Stimulated activated CD4-positive, alpha-beta T cell treated with anti-CD3 and anti-CD28 coated beads, Interleukin-2, amount 100 ng/mL, for 48 hours (primary cell): ENCODE data around the gene ALDH7A1.
A peak's percentile ranks its signal among the peaks of the same experiment; 100 is the strongest.
"Not testable (repeated sequence)": the region's sequence is repeated elsewhere in the genome, so short reads cannot be mapped to it uniquely, and the experiment has no call there.

ENCODE experiments used
- DNase-seq, 2 donors: peaks; one replicate each; pipeline ENCODE4 v3.0.0-alpha.2; 2020

Gene ALDH7A1

GRCh38 chr5:126591549-126591948 lies 3.5 kb downstream of the ALDH7A1 start:
- DNase-seq: no peak

GRCh38 chr5:126589536-126590297 lies 5.3 kb downstream of the ALDH7A1 start:
- no peak for DNase-seq

GRCh38 chr5:126587551-126588390 lies 7.2 kb downstream of the ALDH7A1 start:
- no peak for DNase-seq

GRCh38 chr5:126583761-126584160 lies 11.3 kb downstream of the ALDH7A1 start:
- no peak for DNase-seq

GRCh38 chr5:126579716-126580115 lies 15.3 kb downstream of the ALDH7A1 start:
- no peak for DNase-seq

- DNase-seq: no peak
Measured at GRCh38 chr5:126577415-126577814, 17.6 kb downstream of the ALDH7A1 start.

DNA sequence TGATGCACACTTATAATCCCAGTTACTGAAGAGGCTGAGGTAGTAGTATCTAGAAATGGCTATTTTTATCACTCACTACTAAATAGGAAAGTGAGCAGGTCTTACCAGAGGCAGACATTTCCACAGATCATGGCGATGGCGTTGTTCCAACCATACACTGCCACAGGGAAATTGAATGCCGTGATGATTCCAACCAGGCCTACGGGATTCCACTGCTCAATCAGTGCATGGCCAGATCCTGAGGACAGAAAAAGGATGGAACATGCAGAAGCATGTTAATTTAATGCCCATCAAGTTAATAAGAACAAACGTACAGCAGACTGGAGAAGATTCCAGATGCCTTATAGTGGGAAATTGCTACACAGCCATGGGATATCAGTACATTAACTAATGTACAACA lies 18.0 kb downstream of the ALDH7A1 start:
- no peak for DNase-seq

GRCh38 chr5:126575644-126576043 lies 19.4 kb downstream of the ALDH7A1 start:
- no peak for DNase-seq

GRCh38 chr5:126568206-126568755 lies 26.7 kb downstream of the ALDH7A1 start:
- DNase-seq: no peak

DNA sequence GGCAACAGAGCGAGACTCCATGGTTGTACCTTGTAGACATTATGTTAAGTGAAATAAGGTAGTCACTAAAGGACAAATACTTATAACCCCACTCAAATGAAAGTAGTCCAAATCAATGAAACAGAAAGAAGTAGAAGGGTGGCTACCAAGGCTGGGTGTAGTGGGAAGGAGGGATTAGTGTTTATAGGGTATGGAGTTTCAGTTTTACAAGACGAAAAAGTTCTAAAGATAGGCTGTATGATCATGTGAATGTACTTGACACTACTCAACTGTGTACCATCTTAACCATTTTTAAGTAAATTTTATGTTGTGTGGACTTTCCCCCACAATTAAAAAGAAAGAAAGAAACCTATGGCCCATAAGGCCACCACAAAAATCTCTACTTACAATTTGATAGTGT lies 32.2 kb downstream of the ALDH7A1 start:
- no peak for DNase-seq

DNA sequence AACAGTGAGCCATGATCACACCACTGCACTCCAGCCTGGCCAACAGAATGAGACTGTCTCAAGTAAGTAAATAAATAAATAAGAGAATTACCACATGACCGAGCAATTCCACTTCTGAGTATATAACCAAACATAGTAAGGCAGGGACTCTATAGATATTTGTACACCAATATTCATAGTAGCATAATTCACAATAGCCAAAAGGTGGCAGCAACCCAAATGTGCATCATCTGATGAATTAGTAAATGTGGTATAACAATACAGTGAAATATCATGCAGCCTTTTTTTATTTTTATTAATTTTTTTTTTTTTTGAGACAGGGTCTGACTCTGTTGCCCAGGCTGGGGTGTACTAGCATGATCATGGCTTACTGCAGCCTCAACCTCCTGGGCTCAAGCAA lies 33.1 kb downstream of the ALDH7A1 start:
- no peak for DNase-seq

GRCh38 chr5:126555101-126555500 lies 39.9 kb downstream of the ALDH7A1 start:
- DNase-seq: not testable (repeated sequence)

GRCh38 chr5:126552614-126553013 lies 42.4 kb downstream of the ALDH7A1 start:
- no peak for DNase-seq

GRCh38 chr5:126544087-126544740 lies 50.8 kb downstream of the ALDH7A1 start:
- peak; percentile 13 to 15 for DNase-seq

- DNase-seq: no peak
Measured at GRCh38 chr5:126543660-126544059, 51.4 kb downstream of the ALDH7A1 start.

GRCh38 chr5:126543009-126543408 lies 52.0 kb downstream of the ALDH7A1 start:
- DNase-seq: no peak

DNA sequence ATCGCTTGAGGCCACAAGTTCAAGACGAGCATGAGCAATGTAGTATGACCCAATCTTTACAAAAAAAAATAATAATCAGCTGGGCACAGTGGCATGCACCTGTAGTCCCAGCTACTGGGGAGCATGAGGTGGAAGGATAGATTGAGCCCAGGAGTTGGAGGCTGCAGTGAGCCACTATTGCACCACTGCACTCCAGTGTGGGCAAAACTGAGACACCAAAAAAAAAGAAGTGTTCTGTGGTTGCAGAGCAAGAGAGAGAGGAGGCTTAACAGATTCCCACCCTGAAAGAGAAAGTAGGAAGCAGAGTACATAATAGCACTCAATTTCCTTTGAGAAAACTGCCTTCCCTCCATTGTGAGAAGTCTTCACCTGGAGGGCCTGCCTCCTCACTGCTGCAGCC lies 52.6 kb downstream of the ALDH7A1 start:
- no peak for DNase-seq

DNA sequence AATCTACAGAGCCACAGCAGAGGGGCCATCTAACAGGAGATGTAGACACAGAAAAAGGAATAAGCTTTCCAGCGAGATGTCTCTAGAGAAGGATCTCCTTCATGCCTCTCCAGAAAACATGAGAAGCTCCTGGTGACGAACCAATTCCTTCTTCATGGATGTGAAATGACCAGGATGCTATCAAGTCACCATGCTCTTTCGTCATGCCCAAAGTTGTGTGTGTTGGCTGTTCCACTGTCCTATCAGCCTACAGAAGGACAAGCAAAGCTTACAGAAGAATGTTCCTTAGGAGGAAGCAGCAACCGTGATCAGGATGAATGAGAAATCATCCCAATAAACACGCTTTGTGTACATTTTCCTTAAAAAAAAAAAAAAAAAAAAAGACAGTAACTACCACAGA lies 54.4 kb downstream of the ALDH7A1 start:
- DNase-seq: no peak

GRCh38 chr5:126538579-126538978 lies 56.4 kb downstream of the ALDH7A1 start:
- DNase-seq: no peak

- DNase-seq: no peak
Measured at GRCh38 chr5:126536874-126537273, 58.1 kb downstream of the ALDH7A1 start.

GRCh38 chr5:126535856-126536545 lies 59.0 kb downstream of the ALDH7A1 start:
- DNase-seq: no peak

DNA sequence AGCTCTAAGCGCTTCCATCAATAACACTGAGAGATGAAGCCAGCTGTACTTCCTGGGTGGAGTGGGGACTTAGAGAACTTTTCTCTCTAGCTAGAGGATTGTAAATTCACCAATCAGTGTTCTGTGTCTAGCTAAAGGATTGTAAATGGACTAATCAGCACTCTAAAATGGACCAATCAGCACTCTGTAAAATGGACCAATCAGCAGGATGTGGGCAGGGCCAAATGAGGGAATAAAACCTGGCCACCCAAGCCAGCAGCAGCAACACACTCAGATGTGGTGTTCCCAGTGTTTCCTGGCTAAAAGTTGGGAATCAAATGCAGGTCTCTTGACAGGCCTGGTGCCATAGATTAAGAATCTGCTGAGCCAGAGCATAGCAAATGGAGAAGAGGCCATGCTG lies 60.5 kb downstream of the ALDH7A1 start:
- DNase-seq: no peak
